Medulla oblongata (tissue), 1 donor: ENCODE measurements around the gene NR4A1.
A peak's percentile ranks its signal among the peaks of the same experiment; 100 is the strongest.

ENCODE experiments used
- DNase-seq: peaks from one replicate; pipeline ENCODE4 v3.0.0-alpha.2; 2015; ENCODE audit errors: extremely low spot score

The NR4A1 gene

DNA sequence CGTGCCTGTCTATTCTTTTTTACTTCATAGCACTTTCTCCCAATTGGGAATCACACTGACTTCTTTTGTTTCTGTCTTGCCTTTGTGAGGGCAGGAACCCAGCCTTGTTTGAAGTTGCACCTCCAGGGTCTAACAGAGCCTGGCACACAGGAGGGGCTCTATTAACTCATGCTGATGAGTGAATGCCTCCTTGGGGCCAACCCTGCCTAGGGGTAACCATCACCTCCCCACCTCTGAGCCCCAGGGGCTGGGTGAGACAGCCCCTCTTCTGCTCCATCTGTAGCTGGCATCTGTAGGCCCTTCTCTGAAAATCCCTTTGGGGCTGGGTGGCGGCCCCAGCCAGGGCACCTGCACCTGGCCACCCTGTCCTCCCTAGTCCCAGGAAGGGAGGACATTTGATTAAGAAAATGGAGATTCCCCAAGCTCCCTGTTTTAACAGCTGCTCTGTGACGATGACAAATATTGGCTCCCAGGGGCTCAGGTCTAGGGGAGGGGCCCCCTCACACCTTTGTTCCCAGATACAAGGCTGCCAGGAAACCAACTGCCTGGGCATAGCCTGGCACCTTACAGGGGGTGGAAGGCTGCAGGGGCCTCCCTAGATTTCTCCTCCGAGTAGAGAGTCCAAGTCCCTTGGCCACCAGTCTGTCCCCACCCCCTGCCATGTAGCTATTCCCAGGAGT lies 32.7 kb upstream of the NR4A1 start:
- no peak for DNase-seq

DNA sequence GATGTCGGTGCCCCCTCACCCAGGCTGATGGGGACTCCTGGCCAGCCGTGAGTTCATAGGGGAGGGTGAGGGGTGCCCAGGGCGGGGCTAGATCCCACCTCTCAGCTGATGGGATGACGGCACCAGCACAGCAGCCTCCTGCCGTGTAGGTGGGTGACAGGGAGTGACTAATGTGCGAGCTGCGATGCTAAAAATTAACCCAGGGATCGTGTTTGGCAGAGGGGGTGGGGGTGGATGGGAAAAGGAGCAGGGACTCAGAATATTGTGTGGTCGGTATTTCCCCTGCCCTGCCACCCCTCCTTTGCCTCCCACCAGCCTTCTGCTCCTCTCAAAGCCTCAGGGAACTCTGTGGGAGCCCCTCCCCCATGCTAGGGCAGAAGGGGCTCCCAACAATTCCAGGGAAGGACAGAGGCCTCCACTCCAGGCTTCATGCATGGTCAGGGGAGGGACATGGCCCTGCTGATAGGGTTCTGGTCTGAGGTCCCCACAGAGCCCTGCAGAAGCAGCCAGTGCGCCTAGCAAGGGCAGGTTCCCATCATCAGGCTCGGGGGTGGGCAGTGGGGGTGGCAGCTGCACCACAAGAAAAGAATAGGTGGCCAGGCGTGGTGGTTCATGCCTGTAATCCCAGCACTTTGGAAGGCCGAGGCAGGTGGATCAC lies 32.0 kb upstream of the NR4A1 start:
- no peak for DNase-seq

DNA sequence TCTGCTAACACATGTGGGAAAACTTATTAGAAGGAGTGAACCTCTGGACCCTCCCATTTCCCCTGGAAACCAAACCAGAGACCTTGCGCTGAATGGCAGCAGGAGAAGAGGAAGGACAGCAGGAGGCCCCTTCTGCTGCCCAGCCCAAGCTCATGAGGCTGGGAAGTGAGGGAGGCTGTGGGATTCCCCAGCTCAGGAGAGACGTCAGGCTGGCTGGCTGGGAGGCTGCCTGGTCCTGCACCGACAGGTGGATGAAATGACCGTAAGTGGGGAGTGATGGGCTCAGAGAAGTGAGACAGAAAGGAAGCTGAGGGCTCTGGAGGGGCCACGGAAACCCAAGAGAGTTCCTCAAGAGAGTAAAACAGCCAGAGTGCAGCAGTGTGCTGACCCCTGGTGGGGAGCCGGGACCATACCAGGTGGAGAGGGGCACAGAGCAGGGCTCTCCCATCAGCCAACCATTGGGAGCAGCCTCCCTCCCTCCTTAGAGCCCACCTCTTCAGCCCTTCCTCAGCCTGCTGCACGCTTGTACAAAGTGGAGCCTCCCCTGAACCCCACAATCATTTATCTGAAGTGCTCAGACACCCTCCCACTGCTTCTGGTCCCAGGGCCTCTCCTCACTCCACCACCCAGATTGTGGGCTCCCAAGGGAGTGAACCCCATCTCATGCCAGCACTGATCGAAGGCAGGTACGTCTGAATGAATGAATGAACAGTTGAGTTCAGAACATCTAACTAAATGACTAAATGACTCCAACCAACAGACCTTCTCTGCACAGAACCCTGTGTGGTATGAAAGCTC lies 30.5 kb upstream of the NR4A1 start:
- no peak for DNase-seq

DNA sequence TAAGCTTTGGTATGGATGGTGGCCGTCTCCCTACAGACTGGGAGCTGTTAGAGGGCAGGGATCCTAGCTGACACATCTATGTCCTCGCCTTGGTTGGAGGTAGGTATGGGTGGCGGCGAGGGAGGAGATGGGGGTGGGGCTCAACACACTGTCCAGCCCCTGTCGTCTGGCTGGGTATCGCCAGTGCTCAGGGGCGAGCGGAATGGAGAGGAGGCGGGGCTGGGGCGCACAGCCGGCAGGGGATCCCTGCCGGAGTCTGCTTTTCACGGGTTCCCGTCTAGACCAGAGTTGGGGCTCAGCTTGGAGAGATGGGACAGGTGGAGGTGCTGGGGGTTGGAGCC lies 28.4 kb upstream of the NR4A1 start:
- DNase-seq: no peak

DNA sequence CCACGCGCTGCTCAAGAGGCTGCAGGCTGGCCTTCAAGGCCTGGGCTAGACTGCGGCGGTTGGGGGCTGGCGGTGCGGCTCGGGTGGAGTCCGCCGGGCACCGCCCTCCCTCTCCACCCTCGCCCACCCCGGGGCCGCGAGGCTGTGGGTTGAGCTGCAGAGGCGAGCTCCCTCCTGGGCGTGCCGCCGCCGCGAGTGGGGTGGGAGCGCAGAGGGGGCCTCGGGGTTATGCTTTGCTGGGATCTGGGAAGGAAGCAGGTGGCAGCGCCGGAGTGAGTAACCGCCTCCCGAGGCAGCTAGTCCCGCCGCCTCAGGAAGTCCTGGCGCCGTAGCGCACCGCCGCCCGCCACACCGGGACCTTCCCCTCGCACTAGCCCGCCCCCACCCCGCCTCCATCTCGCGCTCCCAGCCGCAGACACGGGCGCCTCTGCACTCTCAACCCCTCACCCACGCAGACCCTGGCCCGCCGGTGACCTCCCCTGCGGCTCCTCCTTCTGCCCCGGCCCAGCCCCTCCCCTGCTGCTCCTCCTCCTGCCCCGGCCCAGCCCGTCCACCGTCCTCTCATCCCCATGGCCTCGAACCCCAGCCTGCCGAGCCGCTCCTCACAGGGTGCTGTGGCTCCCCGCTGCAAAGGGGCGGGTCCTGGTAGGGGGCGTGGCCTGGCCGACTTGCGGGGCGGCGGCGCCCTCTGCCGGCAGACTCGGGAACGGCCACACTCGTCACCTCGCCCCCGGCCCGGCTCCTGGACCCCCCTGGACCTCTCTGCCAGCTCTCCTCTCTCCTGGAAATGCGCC lies 27.9 kb upstream of the NR4A1 start:
- DNase-seq: peak; percentile 77

DNA sequence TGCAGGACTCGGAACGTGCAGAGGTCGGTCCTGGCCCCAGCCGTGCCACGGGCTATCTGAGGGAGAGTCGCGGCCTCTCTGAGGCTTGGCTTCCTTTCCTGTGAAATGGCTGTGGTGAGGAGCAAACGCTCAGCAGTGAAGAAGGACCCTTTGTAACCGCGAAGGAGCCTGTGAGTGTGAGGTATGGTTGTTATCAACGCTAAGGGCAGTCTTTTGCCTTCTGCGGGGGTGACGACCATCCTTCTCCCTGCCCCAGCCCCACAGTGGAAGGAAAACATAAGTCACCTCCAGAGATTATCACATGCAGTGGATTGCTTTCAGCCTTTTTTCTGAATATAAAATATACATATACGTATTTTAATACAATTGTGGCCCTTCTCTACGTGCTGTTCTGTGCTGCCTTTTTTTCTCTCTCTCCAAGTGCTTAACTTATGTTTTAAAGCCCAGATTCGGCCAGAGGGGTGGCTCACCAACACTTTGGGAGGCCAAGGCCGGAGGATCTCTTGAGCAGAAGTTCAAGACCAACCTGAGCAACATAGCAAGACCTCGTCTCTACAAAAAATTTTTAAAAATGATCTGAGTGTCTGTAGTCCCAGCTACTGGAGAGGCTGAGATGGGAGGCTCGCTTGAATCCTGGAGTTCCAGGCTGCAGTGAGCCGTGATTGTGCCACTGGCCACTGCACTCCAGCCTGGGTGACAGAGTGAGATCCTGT lies 27.1 kb upstream of the NR4A1 start:
- no peak for DNase-seq

DNA sequence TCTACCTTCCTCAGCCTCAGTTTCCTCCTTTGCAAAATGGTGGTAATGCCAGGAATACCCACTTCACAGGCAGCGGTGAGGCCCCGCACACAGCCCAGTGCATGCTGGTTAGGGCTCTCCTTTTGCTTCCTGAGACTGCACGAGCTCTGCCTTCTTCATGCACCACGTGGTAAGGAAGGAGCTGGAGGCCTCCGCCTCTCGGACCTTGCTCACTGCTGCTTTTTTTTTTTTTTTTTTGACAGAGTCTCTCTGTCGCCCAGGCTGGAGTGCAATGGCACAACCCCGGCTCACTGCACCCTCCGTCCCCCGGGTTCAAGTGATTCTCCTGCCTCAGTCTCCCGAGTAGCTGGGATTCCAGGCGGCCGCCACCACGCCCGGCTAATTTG lies 26.4 kb upstream of the NR4A1 start:
- DNase-seq: peak; percentile 57

DNA sequence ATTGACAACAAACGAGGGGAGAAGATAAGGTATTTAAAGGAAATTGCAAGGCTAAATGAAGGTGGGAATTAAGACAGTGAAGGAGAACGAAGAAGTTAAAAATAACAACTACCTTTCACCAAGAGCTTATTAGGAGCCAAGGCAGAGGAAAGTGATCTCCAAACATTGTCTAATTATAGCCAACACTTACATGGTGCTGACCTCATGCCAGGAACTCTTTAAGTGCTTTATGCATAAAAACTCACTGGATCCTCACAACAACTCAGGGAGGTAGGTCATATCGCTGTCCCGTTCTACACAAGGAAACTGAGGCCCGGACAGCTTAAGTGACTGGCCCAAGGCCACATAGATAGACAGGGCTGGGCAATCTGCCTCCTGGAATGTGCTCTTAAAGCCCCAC lies 25.0 kb upstream of the NR4A1 start:
- no peak for DNase-seq

DNA sequence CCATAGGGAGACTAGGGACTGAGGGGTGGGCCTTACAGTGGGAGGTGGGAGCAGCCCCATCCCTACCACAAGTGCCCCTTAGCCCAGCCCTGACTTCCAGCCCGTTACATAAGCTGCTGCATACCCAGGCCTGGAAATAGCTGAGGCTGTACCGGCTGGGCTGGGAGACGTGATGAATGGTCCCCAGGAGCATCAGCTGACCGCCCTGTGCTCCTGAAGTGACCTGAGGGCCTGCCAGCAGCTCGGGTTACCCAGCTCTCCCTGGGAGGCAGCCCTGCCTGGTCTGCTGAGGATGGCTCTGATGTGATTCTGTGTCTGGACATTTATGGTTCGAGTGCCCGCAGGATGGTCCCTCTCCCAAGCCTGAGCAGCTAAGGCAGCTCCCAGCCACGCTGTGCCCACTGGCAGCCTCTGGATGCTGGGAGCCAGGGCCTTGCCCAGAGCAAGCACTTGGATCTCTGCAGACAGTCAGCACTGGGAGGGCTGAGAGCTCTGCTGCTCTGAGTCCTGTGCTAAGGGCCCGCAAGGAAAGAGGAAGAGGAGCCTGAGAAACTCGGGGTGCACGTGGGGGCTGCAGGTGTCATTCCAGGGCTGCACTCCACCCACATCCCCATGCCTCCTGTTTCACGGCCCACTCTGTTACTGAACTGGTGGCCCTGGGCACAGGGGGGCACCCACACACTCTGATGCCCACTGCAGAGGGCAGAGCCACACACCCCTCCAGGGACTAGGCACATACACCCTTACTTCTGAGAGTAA lies 24.0 kb upstream of the NR4A1 start:
- no peak for DNase-seq

DNA sequence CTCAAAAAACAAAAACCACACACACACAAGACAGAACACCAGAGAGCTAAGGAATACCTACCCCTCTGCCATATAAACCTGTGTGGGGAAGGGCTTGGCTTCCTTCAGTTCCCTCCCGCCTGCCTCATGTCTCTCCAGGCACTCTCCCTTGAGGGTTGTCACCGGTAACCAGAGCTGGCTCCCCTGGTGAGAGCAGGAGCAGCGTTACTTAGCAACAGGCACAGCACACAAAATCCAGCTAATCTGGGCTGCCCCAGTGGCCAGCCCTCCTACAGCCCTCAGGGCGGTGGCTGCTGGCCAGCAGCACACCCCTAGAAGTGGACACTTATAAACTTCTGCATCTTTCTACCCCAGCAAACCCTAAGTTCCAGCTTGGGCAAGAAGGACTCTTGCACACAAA lies 21.6 kb upstream of the NR4A1 start:
- no peak for DNase-seq

DNA sequence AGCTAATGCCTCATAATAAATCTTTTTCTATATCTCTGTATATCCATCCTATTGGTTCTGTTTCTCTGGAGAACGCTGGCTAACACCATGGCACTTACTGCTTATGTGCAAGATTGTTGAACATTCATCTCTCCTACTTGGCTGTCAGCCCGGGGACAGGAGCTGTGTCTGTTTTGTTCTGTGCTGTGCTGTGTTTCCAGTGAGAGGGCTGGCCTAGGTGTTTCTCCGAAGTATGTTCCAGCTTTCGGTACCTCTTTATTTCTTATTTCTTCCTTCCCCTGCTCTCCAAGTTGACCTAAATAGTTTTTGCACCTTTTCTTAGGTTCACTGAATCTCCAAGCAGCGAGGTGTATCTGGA lies 18.8 kb upstream of the NR4A1 start:
- peak; percentile 79 for DNase-seq

DNA sequence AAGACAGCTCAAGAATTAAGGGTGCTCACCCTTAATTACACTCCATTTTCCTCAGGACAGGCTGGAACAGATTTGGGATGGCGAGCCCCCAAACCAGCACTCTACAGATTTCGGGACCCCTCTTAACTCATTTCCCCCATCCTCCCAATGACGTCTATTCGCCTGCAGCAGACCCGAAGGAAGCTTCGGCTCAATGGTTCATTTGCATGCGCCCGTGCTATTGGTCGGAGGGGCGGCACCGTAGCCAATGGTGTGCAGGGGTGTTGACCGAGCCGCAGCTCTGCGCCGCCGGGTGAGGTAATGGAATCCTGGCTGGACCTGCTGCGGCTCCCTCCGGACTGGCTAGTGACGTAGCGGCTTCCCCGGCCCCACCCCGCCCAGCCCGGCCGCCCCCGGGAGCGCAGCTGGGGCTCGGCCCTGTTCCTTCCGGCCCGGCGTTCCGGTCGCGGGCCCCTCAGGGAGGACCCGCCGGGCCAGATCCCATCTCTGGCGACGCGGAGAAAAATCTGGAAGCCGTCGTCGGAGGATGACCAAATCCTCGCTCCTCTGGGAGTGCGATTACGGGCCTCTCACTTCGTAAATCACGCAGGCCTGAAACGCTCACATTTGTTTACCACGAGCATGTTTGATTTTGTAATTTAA lies 18.3 kb upstream of the NR4A1 start:
- DNase-seq: peak; percentile 98

DNA sequence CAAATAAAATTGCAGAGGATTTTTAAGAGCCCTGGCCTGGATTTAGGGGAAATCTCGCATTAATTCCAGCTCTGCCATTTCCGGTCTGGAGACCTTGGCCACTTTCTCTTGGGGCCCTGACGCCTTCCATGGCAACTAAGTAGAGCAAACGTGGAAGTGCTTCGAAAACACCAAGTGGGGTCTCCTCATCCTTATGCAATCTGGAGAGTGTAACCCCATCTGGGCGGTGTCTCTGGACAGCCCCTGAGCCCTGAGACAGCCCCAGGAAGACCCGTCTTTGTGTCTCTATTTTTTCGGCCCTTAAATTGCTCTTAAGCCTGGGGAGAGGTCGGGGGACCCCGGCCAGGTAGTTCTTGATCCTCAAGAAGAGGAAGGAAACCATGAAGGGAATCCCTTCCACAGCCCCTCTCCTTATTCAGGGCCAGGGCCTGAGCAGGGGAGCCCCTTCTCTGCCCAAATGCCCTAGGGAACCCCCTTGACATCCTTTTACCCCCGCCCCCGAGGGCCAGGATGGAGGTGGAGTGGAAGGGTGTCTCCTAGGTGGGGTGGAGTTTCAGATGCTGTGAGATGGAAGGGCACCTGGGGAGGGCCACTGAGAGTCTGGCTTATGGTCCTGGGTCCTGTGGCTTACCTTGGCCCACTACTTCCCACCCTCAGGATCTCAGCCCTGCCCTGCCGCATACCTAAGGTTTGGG lies 17.6 kb upstream of the NR4A1 start:
- DNase-seq: no peak

DNA sequence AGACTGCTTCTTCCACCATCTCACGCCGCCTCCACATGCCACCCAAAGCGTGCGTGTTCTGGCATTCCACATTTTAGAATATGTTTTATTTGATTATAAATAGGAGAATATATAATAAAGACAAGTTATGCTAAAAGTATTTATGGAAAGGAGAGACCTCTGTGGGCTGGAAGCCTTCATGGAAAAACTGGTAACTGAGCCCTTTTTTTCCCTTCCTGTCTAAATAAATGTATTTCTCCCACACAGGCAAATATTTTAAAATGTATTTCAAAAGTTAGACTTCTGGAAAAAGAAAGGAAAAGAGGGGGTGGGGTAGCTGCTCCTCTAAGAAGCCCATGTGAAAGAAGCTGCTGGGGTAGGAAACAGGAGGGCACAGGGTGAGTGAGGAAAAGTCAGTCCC lies 16.1 kb upstream of the NR4A1 start:
- DNase-seq: no peak

DNA sequence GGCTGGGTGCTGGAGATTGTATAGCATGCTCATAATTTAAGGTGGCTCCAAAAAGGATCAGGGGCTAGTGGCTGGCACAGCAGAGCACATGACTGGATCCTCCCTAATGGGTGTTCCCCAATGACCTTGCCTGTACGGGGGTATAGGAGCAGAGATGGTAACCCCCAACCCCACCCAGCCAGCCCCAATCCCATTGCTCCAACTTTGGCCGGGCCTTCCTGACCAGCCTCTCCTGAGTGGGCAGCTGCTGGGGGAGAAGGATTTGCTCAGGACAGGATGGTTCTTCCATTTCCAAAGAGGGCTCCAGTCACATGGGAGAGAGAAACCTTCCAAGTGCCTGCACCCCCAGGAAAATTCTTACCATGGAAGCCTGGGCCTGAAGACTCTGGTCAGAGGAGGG lies 15.3 kb upstream of the NR4A1 start:
- no peak for DNase-seq

DNA sequence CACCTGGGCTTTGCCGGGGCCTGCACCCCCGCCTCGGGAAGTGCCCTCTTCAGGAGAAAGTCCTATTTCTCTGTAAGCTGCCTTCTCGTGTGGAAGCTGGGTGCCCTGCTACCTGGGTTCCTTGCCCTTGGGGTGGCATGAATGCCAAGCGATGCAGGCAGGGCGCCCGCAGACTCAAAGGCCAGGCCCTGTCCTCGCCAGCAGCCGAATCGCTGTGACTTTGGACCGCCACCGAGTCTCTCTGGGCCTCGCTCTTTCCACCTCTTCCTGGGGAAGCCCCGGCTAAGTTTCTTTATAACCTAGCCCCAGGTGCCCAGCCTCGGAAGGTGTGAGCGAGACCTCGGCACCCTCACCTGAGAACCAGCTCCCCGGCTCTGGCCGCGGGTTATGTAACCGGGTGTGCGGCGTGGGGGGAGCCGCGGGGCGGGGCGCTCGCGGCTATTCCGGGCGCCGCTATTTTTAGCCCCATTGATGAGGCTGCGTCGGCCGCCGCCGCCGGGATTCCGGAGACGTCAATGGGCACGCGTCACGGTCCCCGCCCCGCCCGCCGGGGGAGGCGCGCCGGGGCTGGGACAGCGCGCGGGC lies 14.6 kb upstream of the NR4A1 start:
- DNase-seq: peak; percentile 81

DNA sequence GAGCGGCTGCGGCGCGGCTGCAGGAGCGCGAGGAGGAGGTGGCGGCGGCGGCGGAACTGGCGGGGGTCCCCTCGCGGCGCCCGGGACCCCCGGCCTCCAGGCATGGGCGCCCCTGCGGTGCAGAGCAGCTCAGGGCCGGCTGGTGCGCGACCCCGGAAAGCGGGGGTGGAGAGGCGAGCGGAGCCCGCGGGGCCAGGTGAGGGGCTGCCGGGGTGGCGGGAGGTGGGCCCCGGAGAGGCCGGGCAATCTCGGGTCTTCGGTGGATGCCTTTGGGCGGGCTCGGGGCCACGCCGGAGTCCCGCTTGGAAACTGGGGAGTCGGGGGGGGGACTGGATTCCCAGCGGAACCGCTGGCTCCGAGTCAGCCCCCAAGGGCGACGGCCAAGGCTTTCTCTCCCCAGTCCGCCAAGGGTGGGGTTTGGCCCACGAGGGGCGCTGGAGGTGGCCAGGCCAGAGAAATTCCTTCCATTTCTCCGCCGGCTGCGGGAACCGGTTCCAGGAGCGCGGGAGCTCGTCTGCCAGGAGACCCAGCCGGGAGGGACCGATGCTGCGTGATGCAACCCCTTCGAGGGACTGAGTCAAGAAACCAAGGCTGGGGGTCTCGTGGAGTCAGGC lies 13.9 kb upstream of the NR4A1 start:
- peak; percentile 13 for DNase-seq

DNA sequence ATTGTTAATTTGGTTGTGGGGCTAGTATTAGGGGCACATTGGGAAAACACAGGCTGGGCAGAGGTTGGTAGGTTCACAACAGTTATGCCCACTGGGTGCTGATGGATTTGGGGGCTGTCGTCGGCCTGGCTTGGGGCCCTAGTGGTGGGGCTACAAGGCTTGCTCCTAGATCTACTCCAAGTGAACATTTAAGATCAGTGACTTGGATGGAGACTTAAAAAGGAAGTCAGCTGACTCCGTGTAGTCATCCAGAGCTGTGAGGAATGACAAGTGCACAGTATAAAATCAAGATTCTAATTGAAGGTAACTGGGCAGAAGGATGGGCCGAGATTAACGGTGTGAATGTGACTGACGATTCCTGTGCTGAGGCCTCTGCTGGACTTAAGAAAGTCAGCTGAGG lies 12.8 kb upstream of the NR4A1 start:
- no peak for DNase-seq

DNA sequence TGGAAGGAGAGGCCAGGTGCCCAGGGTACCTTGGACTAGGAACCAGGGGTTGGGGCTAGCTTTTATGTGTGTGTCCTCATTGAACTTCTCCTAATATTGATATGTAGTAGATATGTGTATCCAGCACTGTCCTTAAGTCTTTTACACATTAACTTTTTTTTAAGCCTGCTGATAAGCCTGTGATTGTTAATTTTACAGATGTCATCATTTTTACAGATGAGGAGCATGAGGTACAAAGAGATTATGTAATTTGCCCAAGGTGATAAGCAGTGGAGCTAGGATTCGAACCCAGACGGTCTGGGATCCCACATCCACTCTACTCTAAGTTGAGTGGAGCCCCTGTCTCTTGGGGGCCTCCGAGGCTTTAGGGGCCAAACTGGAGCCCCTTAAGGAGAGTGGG lies 10.2 kb upstream of the NR4A1 start:
- DNase-seq: no peak
